Activated CD8-positive, alpha-beta memory T cell treated with anti-CD3 and anti-CD28 coated beads, Interleukin-2, amount 50 U/mL, for 1 hour (primary cell): ENCODE results near the gene NUP93.

ENCODE experiments used
- DNase-seq: peaks from one replicate; pipeline ENCODE4 v3.0.0-alpha.2; 2020; ENCODE audit errors: extremely low read depth

Gene NUP93

DNA sequence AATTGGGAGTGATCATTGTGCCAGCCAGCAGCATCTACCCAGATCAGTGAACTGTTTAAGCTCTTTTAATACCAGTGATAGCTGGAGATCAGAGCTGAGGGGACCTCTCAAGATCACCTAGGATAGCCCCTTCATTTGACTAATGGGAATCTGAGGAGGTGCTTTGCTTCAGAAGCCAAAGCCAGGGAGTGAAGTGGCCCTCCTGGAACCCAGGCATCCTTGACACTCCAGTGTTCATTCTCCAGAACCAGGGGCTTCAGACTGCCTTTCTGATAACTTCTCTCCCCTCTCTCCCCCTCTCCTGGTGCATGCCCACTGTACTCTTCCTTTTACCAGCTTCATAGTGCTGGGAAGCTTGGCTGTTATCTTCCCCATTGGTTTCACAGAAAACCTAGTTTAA lies 87.1 kb downstream of the NUP93 start:
- no peak for DNase-seq

DNA sequence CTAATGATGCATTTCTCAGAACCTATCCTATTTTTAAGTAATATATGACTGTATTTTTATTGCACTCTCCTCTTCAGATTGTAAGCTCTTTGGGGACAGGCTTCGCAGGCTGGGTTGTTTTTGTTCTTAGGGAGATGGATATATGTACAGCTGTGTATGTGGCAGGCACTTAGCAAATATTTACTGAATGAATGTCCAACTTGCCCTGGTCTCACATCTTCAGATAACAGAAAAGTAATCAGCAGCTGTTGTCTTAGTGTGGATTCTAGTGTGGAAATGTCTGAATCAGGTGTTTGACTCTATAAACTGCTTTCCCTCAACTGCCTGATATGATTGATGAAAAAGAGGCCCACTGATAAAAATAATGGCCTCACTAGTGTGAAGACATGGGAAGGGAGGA lies 88.0 kb downstream of the NUP93 start:
- no peak for DNase-seq

DNA sequence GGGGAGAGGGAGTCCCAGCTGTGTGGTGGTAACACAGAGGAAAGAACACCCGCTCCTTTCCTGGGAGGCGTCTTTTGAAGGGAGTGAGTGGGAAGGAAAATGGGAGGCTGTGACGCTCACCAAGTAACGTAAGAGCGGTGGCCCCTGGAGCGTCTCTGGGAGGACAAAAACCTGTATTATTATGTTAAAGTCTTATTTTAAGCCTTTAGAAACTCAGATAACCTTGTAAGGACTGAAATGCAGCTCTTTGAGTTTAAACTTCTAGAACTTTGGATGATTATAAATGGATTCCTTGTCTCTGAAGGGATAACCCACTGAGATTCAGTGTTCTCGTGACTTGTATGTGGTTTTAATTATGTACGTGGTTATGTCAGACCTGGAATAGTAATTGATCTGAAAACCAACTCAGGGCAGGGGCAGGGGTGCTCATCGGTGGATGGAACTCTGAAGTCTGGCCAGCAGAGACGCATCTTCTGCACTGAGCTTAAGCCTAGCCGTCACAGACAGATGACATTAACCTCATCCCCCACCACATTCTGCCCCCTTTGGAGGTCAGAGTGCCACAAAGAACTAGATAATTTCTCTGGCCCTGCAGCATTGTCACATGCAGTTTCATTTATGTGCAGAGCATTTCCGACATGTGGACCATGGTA lies 93.3 kb downstream of the NUP93 start:
- DNase-seq: no peak

DNA sequence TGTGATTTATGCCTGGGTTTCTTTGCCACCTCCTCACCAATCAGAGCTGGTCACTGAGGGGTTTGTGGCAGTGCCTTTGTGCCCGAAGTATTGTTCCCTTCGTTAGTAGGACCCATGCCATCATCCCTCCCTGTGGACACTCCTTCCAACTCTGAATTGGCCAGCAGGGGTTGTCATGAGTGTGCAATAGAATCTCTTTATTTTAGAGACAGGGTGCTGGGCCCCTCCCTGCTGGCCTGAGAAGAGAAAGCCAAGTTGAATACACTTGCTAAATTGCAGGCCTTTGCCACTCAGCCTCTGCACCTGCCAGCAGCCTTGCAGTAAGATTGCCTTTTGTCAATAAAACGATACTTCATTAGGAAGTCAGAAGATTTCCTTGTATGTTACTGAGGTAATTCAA lies 94.4 kb downstream of the NUP93 start:
- no peak for DNase-seq

DNA sequence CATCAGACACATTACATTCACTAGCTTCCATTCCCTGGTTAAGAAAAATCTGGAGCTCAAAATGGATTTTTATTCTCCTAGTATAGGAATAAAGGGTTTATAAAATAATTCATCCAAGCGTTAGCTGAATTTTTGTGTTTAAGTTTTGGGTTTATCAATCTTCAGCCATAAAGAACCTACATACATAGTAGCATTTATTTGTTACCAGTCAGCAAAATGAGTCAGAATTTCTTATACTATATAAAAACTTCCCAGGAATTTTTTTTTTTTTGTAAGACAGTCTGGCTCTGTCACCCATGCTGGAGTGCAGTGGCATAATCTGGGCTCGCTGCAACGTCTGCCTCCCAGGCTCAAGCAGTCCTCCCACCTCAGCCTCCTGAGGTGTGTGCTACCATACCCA lies 94.9 kb downstream of the NUP93 start:
- DNase-seq: no peak

DNA sequence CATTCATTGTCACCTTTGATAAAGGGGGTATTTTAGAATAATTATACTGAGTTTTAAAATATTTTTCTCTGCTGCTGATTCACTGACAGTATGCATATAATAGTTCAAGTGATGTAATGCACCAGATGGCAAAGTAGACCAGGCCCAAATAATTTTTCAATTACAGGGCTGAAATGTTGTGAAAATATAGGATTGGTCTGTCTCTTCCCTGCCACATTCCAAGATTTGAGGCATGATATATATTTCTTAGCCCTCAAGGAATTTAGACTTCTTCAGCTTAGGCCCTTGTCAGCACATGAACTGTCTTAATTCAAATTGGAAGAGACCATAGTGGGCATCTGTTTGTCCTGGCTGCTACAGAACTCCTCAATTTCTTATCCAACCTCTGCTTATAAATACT lies 95.9 kb downstream of the NUP93 start:
- no peak for DNase-seq

DNA sequence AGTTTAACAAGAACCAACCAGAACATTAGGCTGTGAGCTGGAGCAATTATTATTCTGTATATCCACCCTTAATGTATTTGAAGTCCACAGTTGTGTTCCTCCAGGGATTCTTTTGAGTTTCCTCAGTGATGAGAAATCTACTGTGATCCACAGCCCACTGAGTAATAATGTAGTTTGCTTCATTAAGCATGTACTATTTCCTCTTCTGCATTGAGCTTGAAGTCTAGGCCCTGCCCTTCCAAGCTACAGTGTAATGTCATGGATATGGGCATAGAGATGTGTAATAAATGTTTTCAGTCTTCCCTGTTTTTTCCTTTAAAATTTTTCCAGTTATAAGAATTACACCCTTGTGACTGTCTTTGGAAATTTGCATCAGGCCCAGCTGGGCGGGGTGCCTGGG lies 98.7 kb downstream of the NUP93 start:
- DNase-seq: no peak

DNA sequence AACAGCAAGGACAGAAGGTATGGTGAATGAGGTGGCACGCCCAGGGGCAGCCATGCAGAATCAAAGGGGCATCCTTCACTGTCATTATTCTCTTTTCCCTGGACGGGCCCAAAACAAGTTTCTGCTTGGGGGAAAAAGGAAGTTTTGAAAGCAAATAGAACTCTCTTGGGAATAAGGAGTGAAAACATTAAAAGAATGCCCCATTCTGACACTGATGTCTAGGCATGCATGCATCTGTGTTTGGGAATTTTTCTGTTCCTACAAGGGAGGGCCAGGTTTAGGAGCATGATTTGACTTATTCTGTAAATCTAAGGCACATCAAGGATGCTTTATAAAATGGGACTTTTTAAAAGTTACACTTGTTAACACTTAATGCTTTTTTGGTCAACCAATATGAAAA lies 100.7 kb downstream of the NUP93 start:
- DNase-seq: no peak

DNA sequence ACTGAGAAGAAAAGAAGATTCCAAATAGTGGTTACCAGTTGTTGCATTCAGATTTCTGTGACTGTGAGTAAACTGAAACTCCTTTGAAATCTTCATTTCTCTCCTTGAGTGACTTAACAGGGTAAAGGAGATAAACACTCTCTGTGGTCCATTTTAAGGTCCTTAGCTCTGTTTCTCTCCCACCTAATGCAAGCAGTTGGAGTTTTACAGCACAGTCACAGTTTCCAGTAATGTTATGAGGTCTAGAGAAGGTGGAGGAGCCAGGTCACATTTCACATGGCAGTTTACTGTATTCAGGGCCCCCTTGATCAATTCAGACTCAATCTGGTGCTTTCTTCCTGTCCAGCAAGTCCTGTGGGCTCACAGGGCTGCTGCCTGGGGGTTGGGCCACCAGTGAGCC lies 102.8 kb downstream of the NUP93 start:
- DNase-seq: no peak

DNA sequence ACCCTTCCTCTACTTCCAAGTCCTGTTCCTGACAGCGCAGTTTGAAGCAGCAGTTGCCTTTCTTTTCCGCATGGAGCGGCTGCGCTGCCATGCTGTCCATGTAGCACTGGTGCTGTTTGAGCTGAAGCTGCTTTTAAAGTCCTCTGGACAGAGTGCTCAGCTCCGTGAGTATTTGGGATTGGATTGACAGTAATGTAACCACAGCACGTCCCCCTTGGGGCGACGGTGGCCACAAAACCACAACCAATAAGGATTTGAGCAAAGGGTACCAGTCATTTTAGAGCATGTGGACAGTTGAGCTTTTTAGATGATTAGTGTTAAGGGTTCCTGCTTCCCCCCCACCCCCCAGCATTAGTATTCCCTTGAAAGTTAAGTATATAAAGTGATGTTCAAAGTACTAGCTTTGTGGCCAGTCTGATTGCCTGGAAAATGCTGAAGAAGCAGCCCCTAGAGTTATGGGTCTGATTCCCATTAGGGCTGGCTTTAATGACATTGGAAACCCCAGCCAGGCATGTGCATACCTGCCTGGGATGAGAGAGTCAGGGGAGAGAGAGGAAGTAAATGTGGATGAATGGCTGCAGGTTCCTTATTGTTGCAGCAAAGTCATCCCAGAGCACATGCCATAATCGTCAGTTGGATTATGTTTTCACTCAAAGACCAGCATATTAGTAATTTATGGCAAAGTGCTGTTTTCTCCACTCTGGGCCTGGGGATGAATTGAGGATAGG lies 103.5 kb downstream of the NUP93 start:
- no peak for DNase-seq

DNA sequence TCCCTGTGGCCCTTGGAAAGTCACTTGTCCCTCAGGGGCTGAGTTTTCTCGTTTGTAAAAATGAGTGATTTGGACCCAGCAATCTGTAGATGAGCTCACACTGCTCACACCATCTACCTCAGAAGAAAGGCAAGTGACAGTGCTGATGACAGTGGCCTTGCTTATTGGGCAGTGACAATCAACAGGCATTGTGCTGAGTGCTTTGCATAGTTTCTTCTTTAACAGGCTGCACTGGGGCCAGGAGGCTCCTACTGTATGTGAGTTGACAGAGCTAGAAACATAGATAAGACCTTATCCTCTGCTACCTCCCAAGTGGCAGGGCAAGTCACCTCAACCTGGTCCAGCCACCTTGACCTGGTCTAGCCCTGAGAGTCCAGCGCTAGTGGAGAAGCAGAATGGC lies 105.4 kb downstream of the NUP93 start:
- no peak for DNase-seq

DNA sequence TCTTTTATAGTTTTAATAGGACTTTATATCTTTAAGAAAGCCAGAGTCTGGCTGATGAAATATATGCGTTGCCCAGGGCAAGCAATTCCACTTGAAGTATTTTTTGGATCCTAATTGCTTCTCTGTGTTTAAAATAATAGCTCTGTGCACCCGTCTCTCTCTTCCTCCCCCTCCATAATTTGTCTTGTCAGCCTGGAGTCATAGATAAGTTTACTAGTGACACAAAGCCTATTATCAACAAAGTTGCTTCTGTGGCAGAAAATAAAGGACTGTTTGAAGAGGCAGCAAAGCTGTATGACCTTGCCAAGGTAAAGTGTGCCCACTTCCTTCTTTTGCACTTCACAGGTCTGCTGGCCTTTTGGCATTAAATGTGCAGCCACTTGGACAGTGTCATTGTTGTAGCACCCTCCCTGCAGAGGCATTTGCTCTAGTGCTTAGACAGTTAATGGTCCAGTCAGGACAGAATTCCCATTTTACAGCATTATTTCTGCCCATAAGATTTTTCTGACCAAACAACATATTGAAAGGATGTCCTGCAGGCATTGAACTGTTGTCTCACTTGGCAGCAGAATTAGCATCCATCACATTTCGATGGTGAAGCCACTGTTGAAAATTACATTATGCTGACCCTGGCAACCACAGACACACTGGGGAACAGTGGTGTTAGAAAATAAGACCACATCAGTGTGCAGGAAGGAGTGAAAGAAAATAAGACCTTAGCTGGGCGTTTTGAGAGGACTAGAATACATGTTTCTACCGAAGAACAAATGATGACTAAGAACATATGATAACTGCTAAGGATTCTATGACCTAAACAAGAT lies 106.7 kb downstream of the NUP93 start:
- DNase-seq: no peak

DNA sequence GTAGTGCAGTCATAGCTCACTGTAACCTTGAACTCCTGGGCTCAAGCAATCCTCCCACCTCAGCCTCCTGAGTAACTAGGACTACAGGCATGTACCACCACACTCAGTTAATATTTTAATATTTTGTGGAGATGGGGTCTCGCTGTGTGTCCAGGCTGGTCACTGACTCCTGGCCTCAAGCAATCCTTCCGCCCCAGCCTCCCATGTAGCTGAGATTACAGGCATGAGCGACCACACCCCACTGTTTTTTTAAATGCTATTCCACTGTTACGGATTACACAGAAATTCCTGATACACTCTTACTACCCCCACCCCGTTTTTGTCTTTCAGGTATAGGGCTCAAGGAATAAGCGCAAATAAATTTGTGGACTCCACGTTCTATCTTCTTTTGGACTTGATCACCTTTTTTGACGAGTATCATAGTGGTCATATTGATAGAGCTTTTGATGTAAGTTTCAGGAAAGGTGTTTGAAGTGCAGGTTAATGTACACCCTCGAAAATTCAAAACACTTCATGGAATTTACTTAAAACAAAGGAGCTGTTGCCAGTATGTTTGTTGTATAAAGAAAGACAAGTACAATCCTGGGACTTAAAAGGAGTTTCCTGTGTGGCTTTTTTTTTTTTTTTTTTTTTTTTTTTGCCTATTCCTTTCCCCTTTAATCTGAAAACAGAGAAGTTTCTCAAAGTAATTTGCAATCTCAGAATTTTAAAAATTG lies 108.9 kb downstream of the NUP93 start:
- DNase-seq: no peak

DNA sequence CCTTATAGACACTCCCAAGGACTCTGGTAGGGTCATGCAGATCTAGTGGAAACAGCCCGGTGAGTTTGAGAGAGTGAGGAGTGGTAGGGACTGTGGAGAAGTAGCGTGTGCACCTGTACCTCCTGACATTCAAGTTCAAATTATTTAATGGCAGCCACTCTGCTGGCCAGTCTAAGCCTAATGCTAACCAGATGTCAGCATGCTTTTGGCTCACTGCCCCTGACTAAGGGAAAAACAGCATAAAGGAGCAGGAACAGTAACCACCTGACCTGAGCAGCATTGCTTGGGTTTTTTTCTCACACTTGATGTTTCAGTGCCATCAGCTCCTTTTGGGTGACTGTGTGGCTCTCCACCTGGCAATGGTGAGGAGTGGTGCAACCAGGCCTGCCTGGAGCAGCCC lies 111.3 kb downstream of the NUP93 start:
- DNase-seq: no peak

DNA sequence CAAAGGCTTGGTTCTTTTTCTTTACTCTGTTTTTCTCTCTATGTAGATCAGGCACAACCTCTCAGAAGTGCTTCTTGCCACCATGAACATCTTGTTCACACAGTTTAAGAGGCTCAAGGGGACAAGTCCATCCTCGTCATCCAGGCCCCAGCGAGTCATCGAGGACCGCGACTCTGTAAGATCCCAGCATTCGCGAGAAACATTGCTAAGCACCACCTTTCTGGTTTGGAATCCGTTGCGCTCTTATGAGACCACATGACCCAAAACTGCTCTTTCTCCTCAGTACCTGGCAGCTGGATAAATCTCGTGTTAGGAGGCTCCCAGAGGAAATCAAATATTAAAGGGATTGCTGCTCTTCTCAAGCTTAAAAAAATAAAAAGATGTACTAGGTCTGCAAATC lies 111.7 kb downstream of the NUP93 start:
- no peak for DNase-seq

DNA sequence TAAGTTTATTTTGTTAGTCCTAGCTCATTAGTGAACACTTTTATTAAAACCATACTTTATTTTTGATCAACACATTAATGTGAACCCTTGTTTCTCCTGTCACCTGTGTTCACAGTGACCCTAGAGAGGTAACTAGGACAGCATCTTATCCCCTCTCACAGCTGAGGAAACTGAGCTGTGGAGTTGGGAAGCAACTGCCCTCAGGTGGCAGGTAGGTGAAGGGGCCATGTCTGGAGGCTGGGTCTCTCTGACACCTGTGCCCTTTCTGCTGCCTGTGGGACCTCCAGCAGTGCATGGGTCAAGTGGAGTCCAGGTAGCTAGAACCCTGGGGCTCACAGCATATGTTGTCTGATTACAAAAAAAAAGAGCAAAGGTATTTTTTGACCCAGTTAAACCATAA lies 112.2 kb downstream of the NUP93 start:
- no peak for DNase-seq

DNA sequence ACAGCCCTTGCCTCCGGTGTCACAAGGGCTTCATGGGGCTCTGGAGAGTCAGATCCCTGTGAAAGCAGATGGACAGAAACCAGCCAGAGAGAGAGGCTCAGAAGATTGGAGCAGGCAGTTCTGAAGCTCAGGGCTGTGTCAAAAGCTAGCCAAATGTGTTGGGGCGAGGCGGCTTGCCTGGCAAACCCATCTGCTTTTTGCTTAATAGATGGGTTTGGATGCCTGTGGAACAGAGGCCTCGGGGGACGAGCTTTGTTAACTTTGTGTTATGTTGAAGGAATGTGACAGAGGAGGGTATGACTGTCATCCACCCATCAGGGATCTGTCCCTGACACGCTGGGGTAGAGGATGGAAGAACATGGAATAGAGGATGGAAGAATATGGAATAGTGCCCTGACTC lies 114.1 kb downstream of the NUP93 start:
- no peak for DNase-seq

DNA sequence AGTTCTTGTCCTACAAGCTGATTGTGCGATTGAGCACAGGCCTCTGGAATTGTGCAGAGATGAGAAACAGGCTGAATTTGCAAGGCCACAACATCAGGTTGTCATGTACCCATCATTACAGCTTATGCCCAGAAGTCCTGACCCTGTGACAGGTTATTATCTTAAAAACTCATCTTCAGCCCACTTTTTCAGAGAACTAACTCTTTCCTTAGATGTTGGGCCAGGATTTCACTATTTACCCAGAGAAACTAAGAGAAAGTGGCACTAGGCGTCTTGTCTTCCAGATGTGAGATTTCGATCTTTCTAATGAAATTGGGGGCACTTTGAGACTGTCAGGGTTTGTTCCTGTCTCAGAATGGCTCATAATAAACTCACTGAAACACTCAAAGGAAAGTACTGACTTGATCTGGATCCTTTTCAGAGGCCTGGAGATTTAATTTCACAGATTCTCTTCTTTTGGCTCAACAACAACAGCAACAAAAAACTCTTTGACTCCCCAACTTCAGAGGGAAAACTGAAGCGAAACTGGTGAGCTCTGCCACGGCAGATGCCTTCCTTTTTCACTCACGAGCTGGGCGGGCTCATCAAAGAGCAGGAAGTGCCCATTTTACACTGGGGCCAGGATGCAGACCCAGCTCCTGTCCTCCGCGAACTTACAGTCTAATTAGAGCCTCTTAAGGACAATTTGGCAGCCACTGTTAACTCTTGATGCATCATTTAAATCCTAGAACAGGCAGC lies 117.4 kb downstream of the NUP93 start:
- no peak for DNase-seq

DNA sequence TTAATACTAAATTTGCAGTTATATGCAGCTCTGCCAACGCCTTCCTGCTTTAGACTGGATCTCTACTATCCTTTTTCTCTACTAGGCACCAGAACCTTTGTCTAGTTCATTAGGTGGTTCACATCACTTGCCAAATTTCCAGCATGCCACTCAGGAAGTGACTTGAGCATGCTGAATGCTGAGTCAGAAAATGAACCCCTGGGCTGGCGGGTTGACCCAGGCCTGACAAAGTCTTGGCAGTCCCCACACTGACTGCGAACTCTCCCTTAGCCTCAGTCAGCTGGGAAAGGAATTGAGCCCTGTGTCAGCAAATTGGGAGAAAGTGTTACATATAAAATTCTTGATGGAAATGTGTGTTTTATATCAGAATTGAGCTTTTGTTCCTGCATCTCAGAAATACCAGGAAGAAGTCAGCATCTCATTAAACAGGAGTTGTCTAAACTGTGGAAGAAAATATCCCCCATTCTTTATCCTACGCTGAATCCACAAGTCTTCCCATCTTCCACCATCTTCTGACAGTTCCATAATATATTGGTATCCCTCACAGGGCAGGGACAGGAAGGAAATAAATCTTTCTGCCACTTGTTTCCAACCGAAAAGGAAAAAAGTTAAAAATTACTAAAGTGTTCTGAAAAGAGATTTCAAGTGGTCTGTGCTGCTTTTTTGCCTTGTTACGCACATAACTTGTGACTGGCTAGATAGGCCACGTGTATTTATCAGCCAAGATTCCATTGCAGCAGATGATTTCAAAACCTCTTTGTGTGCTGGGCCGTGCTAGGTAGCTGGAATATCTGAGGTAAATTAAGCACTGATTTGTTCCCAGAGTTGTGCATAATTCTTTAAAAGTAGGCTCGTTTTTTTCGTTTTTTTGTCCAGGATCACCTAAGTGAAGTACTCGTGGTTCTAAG lies 118.4 kb downstream of the NUP93 start:
- no peak for DNase-seq

DNA sequence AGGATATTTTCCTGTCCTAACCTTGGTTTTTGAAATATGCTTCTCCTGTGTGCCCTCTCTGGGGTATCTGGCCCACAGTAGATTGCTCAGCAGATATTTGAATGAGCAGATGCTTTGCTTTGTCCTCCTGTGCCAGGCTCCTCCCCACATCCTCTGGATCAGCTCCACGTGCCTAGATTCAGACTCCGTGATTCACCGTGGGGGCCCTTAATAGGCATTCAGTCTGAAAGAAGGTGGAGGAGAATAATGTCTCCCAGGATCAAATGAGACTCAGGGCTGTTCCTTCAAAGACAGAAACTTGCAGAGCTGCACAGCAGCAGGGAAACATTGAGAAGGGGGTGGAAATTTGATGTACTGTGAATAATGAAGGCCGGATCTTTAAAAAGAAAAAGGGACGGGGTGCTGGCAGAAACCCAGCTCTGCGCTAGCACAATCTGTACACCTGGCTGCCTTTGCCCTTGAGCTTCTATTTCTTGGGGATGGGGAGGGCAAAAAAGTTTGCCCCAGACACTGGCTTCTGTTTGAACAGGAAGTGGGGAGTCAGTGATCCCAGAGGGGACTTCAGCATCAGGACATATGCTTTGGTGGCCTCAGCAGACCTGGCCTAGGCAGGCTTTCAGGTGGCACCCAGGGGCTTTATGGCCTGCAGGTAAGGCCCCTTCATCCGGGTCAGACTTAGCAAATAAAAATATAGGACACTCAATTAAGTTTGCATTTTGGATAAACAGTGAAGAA lies 119.2 kb downstream of the NUP93 start:
- no peak for DNase-seq
